ENCODE results near the gene TRAM2.

Gene TRAM2

DNA sequence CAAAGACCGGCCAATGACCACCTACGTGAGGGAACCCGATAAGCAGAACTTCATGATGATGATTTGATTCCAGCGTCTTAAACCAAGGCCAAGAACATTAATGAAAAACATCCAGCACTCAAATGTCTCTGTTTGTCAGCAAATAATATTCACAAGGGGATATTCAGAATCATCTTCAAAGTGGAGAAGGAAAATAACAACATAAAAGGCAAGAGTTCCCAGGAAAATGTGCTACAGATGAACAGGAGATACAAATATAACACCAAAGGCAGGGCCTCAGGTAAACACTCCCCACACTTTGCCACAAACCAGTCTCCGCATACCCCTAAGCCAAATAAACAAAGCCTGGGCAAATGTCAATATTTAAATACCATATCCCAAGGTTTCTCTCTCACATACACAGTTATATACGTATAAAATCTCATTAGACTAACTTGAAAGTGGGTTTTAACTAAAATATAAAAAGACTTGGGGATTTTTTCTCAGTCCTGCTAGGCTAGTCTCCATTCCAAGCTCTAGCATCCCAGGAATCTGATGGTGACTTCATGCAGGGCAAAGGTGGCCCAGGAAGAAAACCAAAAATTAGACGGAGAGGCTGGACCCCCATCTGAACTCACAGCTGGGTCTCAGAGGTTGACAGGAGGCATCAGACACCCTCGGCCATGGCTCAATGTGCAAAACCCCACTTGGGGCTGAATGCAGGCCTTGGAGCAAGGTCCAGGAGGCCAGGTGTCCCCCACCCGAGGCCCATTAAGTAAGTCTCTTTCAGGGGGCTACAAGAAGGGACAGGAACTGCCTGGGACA is 32.1 kb downstream of the TRAM2 start:
- no peak for DNase-seq

DNA sequence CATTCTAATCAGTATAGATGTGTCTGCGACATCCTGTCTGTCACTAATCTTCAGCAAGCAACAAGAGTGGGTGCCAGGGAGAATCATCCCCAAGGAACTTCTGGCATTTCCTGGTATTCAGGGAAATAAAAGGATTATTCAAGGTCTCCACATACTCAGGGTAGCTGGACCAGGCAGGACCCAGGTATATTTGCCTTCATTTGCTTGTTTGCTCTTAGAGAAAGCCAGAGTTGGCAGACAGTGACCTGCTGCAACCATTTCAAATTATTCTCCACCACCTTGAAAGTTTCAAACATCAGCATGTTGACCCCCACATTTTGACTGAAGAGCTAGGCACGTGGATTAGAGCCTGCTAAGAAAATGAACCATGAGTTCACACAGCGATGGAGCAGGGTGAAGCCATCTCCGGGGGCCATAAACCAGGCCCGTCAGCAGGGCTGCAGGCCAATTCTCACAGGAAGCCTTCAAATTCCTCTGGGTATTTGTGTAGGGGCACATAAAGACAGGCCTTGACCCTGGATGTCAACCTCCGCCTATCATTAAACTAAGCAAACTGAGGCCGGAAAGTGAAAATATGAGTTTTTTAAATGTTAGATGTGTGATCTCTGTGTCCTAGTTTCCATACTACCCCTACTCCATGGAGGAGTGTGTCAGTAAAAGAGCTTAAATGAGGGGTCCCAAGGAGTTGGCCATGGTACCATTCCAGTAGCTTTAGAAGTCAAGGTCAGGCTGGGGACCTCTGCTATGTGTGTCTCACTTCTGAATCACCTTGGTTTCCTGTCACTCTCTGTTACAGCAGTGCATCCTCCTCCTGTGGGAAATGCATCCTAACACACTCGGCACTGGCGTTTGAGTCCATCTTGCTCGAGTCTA is 32.9 kb downstream of the TRAM2 start:
- no peak for DNase-seq

- DNase-seq, result no peak
These were observed 33.6 kb downstream of the TRAM2 start for GRCh38 chr6:52543262-52543661.

DNA sequence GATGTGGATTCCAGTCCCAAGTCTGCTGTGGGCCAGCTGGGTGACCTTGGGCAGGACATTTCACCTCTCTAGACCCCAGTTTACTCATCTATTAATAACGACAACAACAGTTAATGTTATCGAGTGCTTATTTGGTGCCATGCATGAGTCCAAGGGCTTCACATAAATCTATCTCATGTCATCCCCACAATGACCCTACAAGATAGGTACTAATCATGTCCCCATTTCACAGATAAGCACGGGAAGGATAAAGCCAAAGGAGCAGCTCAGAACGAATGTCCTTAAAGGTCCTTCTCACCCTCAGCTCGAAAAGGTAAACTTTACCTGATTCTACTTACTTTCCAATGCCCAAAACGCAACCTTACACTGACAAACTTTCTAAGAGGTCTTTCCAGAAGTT is 35.7 kb downstream of the TRAM2 start:
- no peak for DNase-seq

DNA sequence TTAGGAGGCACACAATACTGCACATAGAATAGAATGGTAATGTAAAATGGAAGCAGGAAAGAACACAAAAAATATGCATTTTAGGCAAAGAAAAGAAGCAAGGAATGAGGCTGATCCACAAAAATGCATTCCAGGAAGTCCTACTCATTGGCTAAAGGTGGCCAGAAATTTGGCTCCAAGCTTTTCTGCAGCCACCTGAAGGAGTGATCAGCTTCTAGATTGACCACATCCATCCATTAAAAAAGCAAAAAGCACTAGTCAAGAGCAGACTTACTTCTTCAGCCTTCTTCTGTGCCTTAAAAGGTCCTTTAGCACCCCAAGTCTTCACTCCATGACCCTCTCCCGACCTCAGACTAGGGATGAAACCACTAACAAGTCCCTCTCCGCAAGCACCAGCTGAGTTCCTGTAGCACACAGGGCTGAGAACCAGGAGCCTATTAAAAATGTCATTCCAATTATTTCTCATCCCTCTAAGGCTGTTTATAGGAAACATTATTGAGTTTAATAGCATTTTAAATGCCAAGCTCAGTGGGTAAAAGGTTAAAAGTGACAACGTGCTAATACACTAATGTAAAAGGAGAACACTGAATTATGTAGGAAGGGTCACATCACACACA is 36.5 kb downstream of the TRAM2 start:
- no peak for DNase-seq

DNA sequence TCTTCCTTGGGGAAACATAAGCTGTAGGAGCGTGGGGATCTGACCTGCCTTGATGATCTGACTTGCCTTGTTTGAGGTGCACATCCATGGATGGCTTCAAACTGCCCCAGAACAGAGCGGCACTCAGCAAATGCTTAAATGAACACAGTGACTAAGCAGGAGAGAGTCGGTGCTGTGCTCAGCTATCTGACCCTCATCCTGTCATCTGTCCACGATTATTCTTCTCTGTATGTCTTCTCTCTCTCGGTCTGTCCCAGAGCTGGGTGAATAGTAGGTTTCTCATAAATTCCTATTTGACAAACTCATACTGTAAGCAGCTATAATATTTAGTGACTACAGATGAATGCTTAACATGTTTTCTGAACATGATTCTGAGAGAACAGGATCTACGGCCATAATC is 37.3 kb downstream of the TRAM2 start:
- DNase-seq, result no peak

GRCh38 chr6:52538901-52539354 is 37.9 kb downstream of the TRAM2 start:
- no peak for DNase-seq

DNA sequence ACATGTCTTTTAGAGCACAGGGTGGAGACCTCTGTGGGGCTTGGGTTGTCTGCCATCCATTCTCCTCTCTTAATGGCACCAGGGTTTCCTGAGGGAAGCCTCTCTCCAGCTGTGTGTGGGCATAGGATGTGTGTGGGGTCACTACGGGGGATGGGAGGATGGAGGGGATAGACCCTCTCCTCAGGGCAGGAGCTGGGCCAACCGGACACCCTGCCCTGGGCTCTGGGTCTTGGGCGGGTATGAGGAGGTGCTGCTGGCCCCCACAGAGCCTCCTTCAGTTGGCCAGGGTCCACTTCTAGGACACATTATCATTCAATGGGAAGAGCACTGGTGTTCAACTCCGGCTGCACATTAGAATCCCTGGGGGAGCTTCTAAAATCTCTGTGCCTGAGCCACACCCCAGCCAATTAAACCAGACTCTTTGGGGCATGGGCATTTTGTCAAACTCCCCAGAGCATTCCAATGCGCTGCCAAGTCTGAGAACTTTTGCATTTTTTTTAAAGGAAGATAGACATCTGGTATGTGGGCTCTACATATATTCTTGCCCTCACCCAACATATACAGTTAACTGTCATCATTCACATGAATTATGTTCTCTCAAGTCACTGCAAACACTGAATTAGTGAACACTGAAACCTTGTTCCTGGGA is 38.5 kb downstream of the TRAM2 start:
- DNase-seq, result no peak

DNA sequence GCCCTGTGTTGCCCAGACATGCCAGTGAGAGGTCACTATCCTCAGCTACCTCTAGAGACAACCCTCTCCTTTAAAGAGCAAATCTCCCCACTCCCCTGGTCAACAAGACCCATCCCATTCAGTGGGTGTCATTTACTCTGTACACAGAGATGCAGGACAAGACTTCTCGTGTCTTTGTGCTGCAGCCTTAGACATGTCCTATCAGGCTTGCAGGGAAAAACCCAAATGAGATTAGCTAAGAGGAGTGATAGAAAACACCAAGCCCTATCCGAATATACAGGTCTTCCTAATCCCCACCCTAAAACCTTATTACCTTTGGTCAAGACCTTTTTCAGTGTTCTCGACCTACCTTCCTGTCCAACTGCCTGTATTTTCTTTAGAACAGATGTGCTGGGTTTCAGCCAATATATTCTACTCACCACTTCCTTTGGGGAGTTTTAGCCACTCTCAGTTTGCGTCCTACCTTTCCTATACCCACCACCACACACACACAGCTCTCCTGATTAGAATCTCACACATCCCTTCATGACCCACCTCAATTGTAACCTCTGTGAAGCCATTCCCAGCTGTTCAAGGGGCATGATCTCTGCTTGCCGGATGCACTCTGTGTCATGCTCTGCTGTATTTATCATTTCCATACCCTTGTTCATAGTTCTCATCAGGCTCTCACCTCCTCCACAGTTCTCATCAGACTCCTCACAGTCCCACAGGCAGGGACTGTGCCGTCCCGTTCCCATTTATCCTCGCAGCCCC is 39.7 kb downstream of the TRAM2 start:
- no peak for DNase-seq

DNA sequence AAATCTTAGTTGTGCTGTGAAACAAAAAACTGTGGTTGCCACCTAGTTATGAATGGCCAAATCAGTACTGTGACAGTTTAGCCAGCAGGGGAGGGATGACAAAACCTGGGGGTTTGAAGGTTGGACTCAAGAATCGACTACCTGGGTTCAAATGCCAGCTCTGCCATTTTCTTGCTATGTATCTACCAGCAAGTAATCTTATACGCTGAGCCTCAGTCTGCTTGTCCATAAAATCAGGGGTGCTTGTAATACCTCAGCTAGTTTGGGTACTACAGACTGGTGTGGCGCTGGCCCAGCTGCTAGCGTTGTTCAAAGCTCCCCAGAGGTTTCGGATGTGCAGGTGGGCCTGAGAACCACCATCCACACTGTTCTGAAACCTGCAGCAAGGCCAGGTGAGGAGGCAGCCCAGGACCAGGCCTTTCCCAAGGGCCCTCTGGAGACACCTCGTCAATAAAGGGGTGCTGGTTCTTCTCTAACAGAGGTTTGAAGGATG is 40.4 kb downstream of the TRAM2 start:
- DNase-seq, result no peak

DNA sequence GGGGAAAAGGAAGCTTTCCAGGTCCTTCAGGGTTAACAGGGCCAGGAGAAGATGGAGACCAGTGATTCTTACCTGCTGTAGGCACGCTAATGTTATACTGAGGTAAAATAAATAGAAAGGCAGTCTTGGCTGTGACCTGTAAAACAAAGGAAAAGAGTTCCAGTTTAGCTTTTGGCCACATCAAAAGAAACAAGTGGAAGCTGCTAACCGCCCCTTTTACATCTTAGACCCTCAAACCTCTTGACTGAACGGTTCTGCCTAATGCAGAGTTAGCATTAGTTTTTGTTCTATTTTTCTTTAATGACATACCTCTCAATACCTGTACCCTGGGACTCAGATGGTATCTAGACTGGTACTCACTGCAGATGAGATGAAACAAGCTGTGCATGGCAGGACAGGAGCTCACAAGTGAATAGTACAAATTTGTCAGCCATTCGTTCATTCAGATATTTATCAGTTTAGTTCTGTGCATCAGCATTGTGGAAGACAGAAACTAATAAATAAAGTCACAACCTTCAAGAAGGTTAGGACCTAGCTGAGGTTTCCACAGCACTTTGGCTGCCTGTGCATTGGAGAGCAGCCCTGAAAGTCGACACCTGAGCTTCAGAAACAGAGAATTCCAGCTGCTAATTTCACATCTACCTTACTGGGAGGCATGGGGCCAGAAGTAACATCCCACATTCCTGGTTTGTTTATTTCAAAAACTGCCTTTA is 41.0 kb downstream of the TRAM2 start:
- no peak for DNase-seq

GRCh38 chr6:52534966-52535390 is 41.9 kb downstream of the TRAM2 start:
- DNase-seq, result no peak

- no peak for DNase-seq
These were observed 42.5 kb downstream of the TRAM2 start for GRCh38 chr6:52534363-52534762.

GRCh38 chr6:52533491-52533890 is 43.4 kb downstream of the TRAM2 start:
- DNase-seq, result no peak

DNA sequence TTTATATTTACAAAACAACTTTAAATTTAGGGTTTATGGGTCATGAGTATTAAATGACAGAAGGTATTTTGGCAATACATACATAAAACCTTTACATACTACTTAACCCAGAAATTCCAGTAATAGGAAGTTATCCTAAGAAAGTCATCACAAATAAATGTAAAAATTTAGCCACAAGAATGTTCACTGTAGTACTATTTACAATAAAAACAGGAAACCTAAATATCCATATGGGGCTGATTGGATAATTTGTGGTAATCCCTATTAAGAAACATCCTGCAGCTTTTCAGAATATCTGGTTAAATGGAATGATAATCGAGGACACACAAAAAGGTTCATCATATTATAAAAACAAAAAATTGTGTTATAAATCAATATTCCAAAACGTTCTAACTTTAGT is 44.4 kb downstream of the TRAM2 start:
- no peak for DNase-seq

- no peak for DNase-seq
These were observed 45.0 kb downstream of the TRAM2 start for GRCh38 chr6:52531834-52532233.

DNA sequence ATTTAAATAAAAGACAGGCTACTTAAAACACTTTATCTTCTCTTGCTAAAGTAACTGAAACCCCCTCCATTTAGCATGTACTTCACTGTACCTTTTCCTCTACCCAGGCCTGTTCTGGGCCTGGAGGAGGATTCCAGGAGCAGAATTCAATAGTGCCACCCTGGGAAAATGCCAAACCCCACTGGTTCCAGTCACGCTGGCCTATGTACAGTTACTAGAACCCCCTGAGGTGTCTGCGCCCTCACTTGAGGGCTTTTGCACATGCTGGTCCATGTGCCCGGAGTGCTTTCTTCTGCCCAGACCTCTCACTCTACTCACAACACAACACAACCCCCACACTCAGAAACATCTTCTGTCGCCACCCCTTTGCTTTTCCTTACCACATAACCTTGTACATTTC is 45.5 kb downstream of the TRAM2 start:
- no peak for DNase-seq

DNA sequence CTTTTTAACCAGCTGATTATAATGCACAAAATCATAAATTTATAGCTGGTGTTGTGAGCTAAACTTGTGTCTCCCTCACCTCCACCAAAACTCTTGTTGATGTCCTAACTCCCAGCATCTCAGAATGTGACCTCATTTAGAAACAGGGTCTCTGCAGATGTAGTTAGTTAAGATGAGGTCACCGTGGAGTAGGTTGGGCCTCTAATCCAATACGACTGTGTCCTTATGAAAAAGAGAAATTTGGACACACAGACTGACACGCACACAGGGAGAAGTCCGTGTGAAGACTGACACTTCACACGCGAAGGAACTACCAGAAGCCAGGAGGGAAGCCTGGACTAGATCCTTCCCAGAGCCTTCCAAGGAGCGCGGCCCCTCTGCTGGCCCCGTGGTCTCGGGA is 46.5 kb downstream of the TRAM2 start:
- DNase-seq, result no peak

DNA sequence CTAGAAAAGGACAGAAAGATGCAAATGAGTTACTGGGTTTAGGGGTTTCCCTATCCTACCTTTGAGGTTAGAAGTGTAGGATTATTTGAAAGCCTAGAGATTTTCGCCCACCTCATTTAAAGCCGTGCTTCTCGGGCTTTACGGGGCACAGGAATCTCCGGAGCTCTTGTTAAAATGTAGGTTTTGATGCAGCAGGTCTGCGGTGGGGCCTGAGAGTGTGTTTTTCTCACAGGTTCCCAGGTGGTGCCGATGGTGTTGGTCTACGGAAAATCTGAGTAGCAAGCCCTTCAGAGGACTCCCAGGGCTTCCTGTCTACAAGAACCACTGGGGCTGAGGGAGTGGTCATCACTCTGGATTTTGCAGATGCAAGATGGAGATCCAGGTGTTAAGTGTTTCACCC is 47.5 kb downstream of the TRAM2 start:
- DNase-seq, result no peak

GRCh38 chr6:52527436-52527835 is 49.4 kb downstream of the TRAM2 start:
- DNase-seq, result no peak

- DNase-seq, result no peak
These were observed 50.2 kb downstream of the TRAM2 start for GRCh38 chr6:52526634-52527033.

Data from left hindlimb (tissue), 1 donor.